ENCODE data around the gene CSTF1.
A peak's percentile ranks its signal among the peaks of the same experiment; 100 is the strongest.

The CSTF1 gene
- long read RNA-seq, donor 1, full-length matches to known transcripts: 9 of 19 reads
- long read RNA-seq, donor 1, partial matches to known transcripts: 10 of 19 reads
- long read RNA-seq, donor 1, other reads (novel, unspliced or antisense): 0 of 19 reads
- long read RNA-seq, donor 2, full-length matches to known transcripts: 5 of 5 reads
- long read RNA-seq, donor 2, partial matches to known transcripts: 0 of 5 reads
- long read RNA-seq, donor 2, other reads (novel, unspliced or antisense): 0 of 5 reads
- long read RNA-seq, donor 3, full-length matches to known transcripts: 5 of 5 reads
- long read RNA-seq, donor 3, partial matches to known transcripts: 0 of 5 reads
- long read RNA-seq, donor 3, other reads (novel, unspliced or antisense): 0 of 5 reads
- long read RNA-seq, donor 4, full-length matches to known transcripts: 3 of 25 reads
- long read RNA-seq, donor 4, partial matches to known transcripts: 22 of 25 reads
- long read RNA-seq, donor 4, other reads (novel, unspliced or antisense): 0 of 25 reads
- long read RNA-seq, donor 5, full-length matches to known transcripts: 6 of 6 reads
- long read RNA-seq, donor 5, partial matches to known transcripts: 0 of 6 reads
- long read RNA-seq, donor 5, other reads (novel, unspliced or antisense): 0 of 6 reads
- long read RNA-seq, donor 6, full-length matches to known transcripts: 7 of 18 reads
- long read RNA-seq, donor 6, partial matches to known transcripts: 11 of 18 reads
- long read RNA-seq, donor 6, other reads (novel, unspliced or antisense): 0 of 18 reads
- long read RNA-seq, donor 7, full-length matches to known transcripts: 14 of 19 reads
- long read RNA-seq, donor 7, partial matches to known transcripts: 5 of 19 reads
- long read RNA-seq, donor 7, other reads (novel, unspliced or antisense): 0 of 19 reads
- long read RNA-seq, donor 8, full-length matches to known transcripts: 10 of 21 reads
- long read RNA-seq, donor 8, partial matches to known transcripts: 11 of 21 reads
- long read RNA-seq, donor 8, other reads (novel, unspliced or antisense): 0 of 21 reads

- peak; percentile 94 for DNase-seq
These were observed at the start of gene CSTF1, which contains the start of gene AURKA for GRCh38 chr20:56392132-56392880. Gene CSTF1 (plus strand): TSS chr20:56392645. CDS start chr20:56395553, 2,908 bp downstream. Gene AURKA (minus strand): TSS chr20:56392215. CDS start chr20:56388197, 4,018 bp downstream.

- DNase-seq: no peak
These were observed 49.7 kb upstream of the CSTF1 start for GRCh38 chr20:56342783-56343182.

GRCh38 chr20:56343861-56344381 lies 48.5 kb upstream of the CSTF1 start:
- DNase-seq: peak; percentile 47

- no peak for DNase-seq
These were observed 46.5 kb upstream of the CSTF1 start for GRCh38 chr20:56345911-56346310.

GRCh38 chr20:56347628-56348304 lies 44.7 kb upstream of the CSTF1 start:
- DNase-seq: no peak

GRCh38 chr20:56348305-56348693 lies 44.1 kb upstream of the CSTF1 start:
- no peak for DNase-seq

GRCh38 chr20:56348746-56349145 lies 43.7 kb upstream of the CSTF1 start:
- DNase-seq: no peak

GRCh38 chr20:56350842-56351241 lies 41.6 kb upstream of the CSTF1 start:
- no peak for DNase-seq

- DNase-seq: no peak
These were observed 39.9 kb upstream of the CSTF1 start for GRCh38 chr20:56352345-56353055.

GRCh38 chr20:56353356-56353755 lies 39.1 kb upstream of the CSTF1 start:
- DNase-seq: no peak

- DNase-seq: no peak
These were observed 34.4 kb upstream of the CSTF1 start for GRCh38 chr20:56358070-56358469.

GRCh38 chr20:56358600-56359211 lies 33.7 kb upstream of the CSTF1 start, which contains the start of gene FAM210B:
Gene FAM210B (plus strand): TSS chr20:56358974. CDS start chr20:56359006, 32 bp downstream.
- DNase-seq: peak; percentile 68

GRCh38 chr20:56359212-56360132 lies 33.0 kb upstream of the CSTF1 start:
- peak; percentile 78 for DNase-seq

- no peak for DNase-seq
These were observed 32.1 kb upstream of the CSTF1 start for GRCh38 chr20:56360133-56360907.

GRCh38 chr20:56360908-56361205 lies 31.6 kb upstream of the CSTF1 start:
- DNase-seq: no peak

GRCh38 chr20:56361900-56362299 lies 30.5 kb upstream of the CSTF1 start:
- no peak for DNase-seq

GRCh38 chr20:56362833-56363413 lies 29.5 kb upstream of the CSTF1 start:
- DNase-seq: no peak

GRCh38 chr20:56363491-56363890 lies 29.0 kb upstream of the CSTF1 start:
- DNase-seq: no peak
